ENCODE results near the gene ING3. TPM values are rescaled to one million over a fixed set of nuclear protein-coding genes. Genes with fewer than 3 reads are reported as not detected.

ING3 gene
- total and polyA plus RNA-seq, 9 of the 15 experiments (the other 6 are each of a cell fraction or from before 2014, with no cell fraction given): 22.8 to 233 (median 50.4) TPM

DNA sequence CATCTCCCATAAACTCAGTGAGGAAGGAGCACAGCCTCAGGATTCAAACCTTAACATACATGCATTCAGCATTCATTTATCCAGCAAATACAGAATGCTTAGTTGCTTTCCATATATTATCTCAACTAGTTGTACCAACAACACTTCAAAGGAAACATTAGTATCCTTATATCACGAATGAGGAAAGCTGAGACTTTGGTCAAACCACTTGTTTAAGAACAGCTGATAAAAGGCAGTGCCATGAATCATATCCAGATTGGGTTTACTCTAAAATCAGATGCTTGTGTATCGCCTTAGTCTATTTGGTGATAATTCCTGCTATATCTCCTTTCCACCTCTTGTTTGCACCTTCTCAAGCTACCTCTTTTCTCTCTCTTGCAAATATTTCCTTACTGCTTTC is 36.1 kb downstream of the ING3 start (continued):
- TF ChIP-seq GMEB1 (CRISPR knock-in tag; IDR thresholded peaks at IDR 0.05) (no peak), RFX5 (IDR thresholded peaks at IDR 0.05; ENCODE audit: low read depth, low read length) (no peak), BRCA1 (IDR thresholded peaks at IDR 0.05) (no peak), BRCA1 (CRISPR knock-in tag; IDR thresholded peaks at IDR 0.05) (no peak), HDAC1 (IDR thresholded peaks at IDR 0.05) (no peak), HMBOX1 (IDR thresholded peaks at IDR 0.05) (peak; percentile 23; the same call in 1 of the 2 replicates), KDM1A (IDR thresholded peaks at IDR 0.05) (peak; percentile 13 to 26; a peak in 2 of 4 replicates), EP300 (IDR thresholded peaks at IDR 0.05; ENCODE audit: low read length) (no peak), FOSL1 (tag; conservative IDR thresholded peaks at IDR 0.05) (0 out of 2 replicates have a peak, but pooled peaks have one; percentile 28), NR1H2 (CRISPR knock-in tag; IDR thresholded peaks at IDR 0.05) (0 out of 2 replicates have a peak, but pooled peaks have one; percentile 37)
- TF ChIP-seq, protein P1, sequence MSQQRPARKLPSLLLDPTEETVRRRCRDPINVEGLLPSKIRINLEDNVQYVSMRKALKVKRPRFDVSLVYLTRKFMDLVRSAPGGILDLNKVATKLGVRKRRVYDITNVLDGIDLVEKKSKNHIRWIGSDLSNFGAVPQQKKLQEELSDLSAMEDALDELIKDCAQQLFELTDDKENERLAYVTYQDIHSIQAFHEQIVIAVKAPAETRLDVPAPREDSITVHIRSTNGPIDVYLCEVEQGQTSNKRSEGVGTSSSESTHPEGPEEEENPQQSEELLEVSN (IDR thresholded peaks at IDR 0.05; ENCODE audit: borderline replicate concordance in 1 of 2, extremely low read depth in 1 of 2, insufficient read depth in 1 of 2, insufficient read length in 1 of 2, low read depth in 1 of 2, low read length in 1 of 2, poor library complexity in 1 of 2, severe bottlenecking in 1 of 2): no peak
- TF ChIP-seq, protein P2, sequence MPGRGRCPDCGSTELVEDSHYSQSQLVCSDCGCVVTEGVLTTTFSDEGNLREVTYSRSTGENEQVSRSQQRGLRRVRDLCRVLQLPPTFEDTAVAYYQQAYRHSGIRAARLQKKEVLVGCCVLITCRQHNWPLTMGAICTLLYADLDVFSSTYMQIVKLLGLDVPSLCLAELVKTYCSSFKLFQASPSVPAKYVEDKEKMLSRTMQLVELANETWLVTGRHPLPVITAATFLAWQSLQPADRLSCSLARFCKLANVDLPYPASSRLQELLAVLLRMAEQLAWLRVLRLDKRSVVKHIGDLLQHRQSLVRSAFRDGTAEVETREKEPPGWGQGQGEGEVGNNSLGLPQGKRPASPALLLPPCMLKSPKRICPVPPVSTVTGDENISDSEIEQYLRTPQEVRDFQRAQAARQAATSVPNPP (IDR thresholded peaks at IDR 0.05; ENCODE audit: borderline replicate concordance, insufficient read depth, insufficient read length): no peak
